ENCODE data around the gene SDK1. TPM values are rescaled to one million over a fixed set of nuclear protein-coding genes. Genes with fewer than 3 reads are reported as not detected.

Gene SDK1
- polyA plus RNA-seq, 2 of the 4 experiments (the other 2 are of a cell fraction) = 0.12 to 0.28 TPM

DNA sequence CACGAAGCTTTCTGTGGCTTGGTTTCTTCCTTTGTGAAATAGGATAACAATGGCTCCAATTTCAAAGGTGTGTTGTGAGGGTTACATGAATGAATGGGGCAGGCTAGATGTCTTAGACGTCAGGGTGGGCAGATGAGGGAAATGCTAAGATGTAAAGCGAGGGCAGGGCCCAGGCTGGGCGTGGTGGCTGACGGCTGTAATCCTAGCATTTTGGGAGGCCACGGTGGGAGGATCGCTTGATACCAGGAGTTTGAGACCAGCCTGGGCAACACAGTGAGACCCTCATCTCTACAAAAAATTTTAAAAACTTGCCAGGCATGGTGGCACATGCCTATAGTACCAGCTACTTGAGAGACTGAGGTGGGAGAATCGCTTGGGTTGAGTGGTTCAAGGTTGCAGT is 773.4 kb downstream of the SDK1 start:
- WGBS (ENCODE audit: missing lambda C conversion rate) = 33% methylated on average over 8 of the region's 8 CpGs
- DNase-seq (ENCODE audit: low read depth in 1 of 2, low spot score in 1 of 2) = no peak
- no peak for FAIRE-seq
- ATAC-seq = no peak
- no peak for TF ChIP-seq TFCP2L1 (CRISPR knock-in tag; IDR thresholded peaks at IDR 0.05)
- TF ChIP-seq EP300 (IDR thresholded peaks at IDR 0.05) = no peak
- TF ChIP-seq KDM5A (IDR thresholded peaks at IDR 0.05) = no peak
- TF ChIP-seq CEBPB (IDR thresholded peaks at IDR 0.05) = no peak
- Histone ChIP-seq H3K4me3 (no peak overlapping the region), H3K4me2 (no peak overlapping the region), H3K4me1 (no peaks in the 10 kb centered on the region), H3K27ac (no peak overlapping the region), H3K9me3 (0 out of 3 replicates have a peak, but pooled peaks cover 3% of the 10 kb centered on the region)
- ChIA-PET CTCF (interaction anchor here (0.7 kb wide), 1 partner anchor 445 kb away, joined by 3 read pairs; no protein-coding TSS in a partner anchor), POLR2A (no interaction called here)

DNA sequence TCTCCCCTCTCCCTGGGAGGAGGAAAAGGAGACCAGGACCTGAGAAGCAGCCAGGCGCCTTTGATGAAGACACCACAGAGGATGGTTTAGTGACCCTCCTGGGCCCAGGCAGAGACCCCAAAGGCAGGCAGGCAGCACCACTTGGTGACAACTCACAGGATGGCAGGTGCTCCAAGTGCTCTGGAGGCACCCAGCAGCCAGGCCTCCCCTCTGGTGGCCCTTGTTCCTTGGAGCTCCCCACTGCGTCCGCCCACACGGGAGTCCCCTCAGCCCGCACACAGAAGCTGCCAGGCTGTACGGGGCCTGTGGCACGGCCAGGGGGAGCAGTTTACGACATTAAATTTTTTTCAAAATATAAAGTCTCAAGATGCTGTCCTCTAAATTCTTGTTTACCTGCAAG is 773.9 kb downstream of the SDK1 start:
- POLR2A ChIA-PET = no interaction called here
- ATAC-seq = no peak
- TF ChIP-seq ZC3H11A (IDR thresholded peaks at IDR 0.05) = no peak
- TF ChIP-seq CEBPB (IDR thresholded peaks at IDR 0.05) = no peak
- no peak for TF ChIP-seq HOXB13 (CRISPR knock-in tag; IDR thresholded peaks at IDR 0.05; ENCODE audit: low read depth)
- no peak for TF ChIP-seq RCOR1 (IDR thresholded peaks at IDR 0.05; ENCODE audit: low read depth, low read length)
- no peak for TF ChIP-seq FOXS1 (CRISPR knock-in tag; IDR thresholded peaks at IDR 0.05)
- H3K4me3 ChIP-seq = no peak overlapping the region
- FAIRE-seq = no peak
- no peak for DNase-seq (ENCODE audit: low read depth in 1 of 2, low spot score in 1 of 2)
- WGBS (ENCODE audit: missing lambda C conversion rate) = 43% methylated on average over 8 of the region's 8 CpGs
- H3K4me2 ChIP-seq = no peak overlapping the region
- H3K4me1 ChIP-seq = no peaks in the 10 kb centered on the region
- no peak overlapping the region for H3K27ac ChIP-seq
- 0 out of 3 replicates have a peak, but pooled peaks cover 3% of the 10 kb centered on the region for H3K9me3 ChIP-seq
- CTCF ChIA-PET = no interaction called here

DNA sequence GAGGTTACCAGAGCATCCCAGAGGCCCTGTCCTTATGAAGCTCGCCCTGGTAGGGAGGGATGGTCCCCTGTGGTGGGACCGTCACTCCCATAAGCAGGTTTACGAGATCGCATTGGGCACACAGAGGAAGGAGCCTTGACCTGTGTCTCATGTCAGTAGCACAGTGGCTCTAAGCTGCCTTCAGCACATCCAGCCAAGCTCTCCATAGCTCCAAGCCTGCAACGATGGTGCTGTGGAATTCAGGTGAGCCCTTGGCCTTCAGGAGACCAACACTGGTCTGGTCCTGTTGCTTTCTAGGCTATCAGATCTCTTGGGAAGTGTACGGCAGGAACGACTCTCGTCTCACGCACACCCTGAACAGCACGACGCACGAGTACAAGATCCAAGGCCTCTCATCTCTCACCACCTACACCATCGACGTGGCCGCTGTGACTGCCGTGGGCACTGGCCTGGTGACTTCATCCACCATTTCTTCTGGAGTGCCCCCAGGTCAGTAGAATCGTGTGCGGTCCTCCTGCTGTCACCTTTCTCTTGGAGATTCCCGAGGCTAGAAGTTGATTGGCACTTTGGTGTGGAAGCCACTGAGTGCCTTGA is 775.7 kb downstream of the SDK1 start:
- 0 out of 3 replicates have a peak, but pooled peaks cover 3% of the 10 kb centered on the region for H3K9me3 ChIP-seq
- TF ChIP-seq KDM5A (IDR thresholded peaks at IDR 0.05) = no peak
- no peak for TF ChIP-seq HEYL (CRISPR knock-in tag; IDR thresholded peaks at IDR 0.05)
- no peak for TF ChIP-seq CHD4 (IDR thresholded peaks at IDR 0.05; ENCODE audit: borderline replicate concordance)
- TF ChIP-seq NFE2L2 (conservative IDR thresholded peaks at IDR 0.05; ENCODE audit: low read length) = no peak
- TF ChIP-seq NR3C1 (IDR thresholded peaks at IDR 0.05) = no peak
- no peak overlapping the region for H3K4me2 ChIP-seq
- POLR2A ChIA-PET = no interaction called here
- WGBS (ENCODE audit: missing lambda C conversion rate) = 49% methylated on average over 19 of the region's 19 CpGs
- no peak for DNase-seq (ENCODE audit: low read depth in 1 of 2, low spot score in 1 of 2)
- H3K27ac ChIP-seq = no peak overlapping the region
- H3K4me3 ChIP-seq = no peak overlapping the region
- CTCF ChIA-PET = no interaction called here
- no peak for FAIRE-seq
- ATAC-seq = no peak
- H3K4me1 ChIP-seq = no peaks in the 10 kb centered on the region

DNA sequence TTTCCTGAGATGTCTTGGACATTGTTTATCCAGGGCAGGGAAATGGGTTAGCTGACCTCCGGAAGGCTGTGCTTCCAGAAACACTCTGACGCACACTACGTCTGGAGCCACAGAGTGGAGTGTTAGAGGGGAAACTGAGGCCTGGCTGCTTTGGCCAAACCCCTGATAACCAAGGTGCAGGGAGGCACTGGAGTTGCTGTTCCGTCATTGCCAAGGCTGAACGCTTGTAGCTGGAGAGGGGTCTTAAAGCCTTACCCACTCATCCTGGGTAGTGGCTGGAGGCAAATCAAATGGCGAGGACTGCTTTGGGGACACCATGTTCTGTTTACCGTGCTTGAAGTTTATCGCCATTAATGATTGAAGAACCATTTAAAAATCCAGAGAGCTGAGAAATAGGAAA is 776.9 kb downstream of the SDK1 start:
- Histone ChIP-seq H3K4me1 (no peaks in the 10 kb centered on the region), H3K9me3 (0 out of 3 replicates have a peak, but pooled peaks cover 3% of the 10 kb centered on the region), H3K27ac (no peak overlapping the region), H3K4me2 (no peak overlapping the region), H3K4me3 (no peak overlapping the region)
- WGBS (ENCODE audit: missing lambda C conversion rate) = 53% methylated on average over 8 of the region's 8 CpGs
- ATAC-seq (no peak), FAIRE-seq (no peak), DNase-seq (ENCODE audit: low read depth in 1 of 2, low spot score in 1 of 2) (no peak)
- ChIA-PET CTCF (interaction anchor here (1.3 kb wide), 1 partner anchor 25 kb away, joined by 3 read pairs; no protein-coding TSS in a partner anchor), POLR2A (no interaction called here)
- no peak for TF ChIP-seq ZFP36 (IDR thresholded peaks at IDR 0.05; ENCODE audit: borderline replicate concordance, partially characterized antibody)
- TF ChIP-seq, protein P1, sequence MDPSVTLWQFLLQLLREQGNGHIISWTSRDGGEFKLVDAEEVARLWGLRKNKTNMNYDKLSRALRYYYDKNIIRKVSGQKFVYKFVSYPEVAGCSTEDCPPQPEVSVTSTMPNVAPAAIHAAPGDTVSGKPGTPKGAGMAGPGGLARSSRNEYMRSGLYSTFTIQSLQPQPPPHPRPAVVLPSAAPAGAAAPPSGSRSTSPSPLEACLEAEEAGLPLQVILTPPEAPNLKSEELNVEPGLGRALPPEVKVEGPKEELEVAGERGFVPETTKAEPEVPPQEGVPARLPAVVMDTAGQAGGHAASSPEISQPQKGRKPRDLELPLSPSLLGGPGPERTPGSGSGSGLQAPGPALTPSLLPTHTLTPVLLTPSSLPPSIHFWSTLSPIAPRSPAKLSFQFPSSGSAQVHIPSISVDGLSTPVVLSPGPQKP (IDR thresholded peaks at IDR 0.05; ENCODE audit: low read depth, low read length) = no peak
- no peak for TF ChIP-seq JUN (IDR thresholded peaks at IDR 0.05)
- TF ChIP-seq, protein P2, sequence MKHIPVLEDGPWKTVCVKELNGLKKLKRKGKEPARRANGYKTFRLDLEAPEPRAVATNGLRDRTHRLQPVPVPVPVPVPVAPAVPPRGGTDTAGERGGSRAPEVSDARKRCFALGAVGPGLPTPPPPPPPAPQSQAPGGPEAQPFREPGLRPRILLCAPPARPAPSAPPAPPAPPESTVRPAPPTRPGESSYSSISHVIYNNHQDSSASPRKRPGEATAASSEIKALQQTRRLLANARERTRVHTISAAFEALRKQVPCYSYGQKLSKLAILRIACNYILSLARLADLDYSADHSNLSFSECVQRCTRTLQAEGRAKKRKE (CRISPR knock-in tag; IDR thresholded peaks at IDR 0.05; ENCODE audit: low read depth) = no peak

Measured in A549 (cell line).